Measurements from ENCODE around the gene PCP4. TPM values are rescaled to one million over a fixed set of nuclear protein-coding genes. Genes with fewer than 3 reads are reported as not detected.

Gene PCP4
- total and polyA plus RNA-seq, 2 donors (not counting 3 experiments of a cell fraction or from before 2014, with no cell fraction given), result not detected

GRCh38 chr21:39874759-39875158 lies 7.5 kb downstream of the PCP4 start:
- CTCF ChIA-PET, result no interaction called here
- no peak for FAIRE-seq

More at GRCh38 chr21:39874759-39875158, 7.5 kb downstream of the PCP4 start:
- H4K20me1 ChIP-seq (replicated peaks; ENCODE audit: control insufficient read depth, extremely low read depth, insufficient read depth, low read length), result no peaks in the 10 kb centered on the region
- H3K4me1 ChIP-seq (ENCODE audit: control insufficient read depth, extremely low read depth, insufficient read depth, low read length), result no peaks in the 10 kb centered on the region
- intact Hi-C loops (cut with micrococcal nuclease) (no loop called here), dilution Hi-C loops (cut with MboI; ENCODE audit: extremely low pct_ligation_motif_present, low sequenced_read_pairs) (no loop called here)
- no peak overlapping the region for H3K4me3 ChIP-seq (replicated peaks in 1 of 3; ENCODE audit: insufficient read depth in 1 of 3, low read depth in 1 of 3, low read length in 3 of 3)
- no peaks in the 10 kb centered on the region for H3K9me1 ChIP-seq (replicated peaks; ENCODE audit: control insufficient read depth, extremely low read depth, insufficient read depth, low read length)
- no peak overlapping the region for H3K27ac ChIP-seq (ENCODE audit: insufficient read depth, low read depth, low read length)
- H3K79me2 ChIP-seq (ENCODE audit: control insufficient read depth, insufficient read depth, low read length), result no peaks in the 10 kb centered on the region
- no peaks in the 10 kb centered on the region for H3K27me3 ChIP-seq (ENCODE audit: control insufficient read depth in 2 of 2, insufficient read depth in 2 of 2, low read length in 2 of 2)
- peaks cover 2% of the 10 kb centered on the region for H3K9me3 ChIP-seq (replicated peaks; ENCODE audit: control insufficient read depth, insufficient read depth, low read length)
- H2AFZ ChIP-seq (ENCODE audit: low read depth, low read length), result no peak overlapping the region
- TF ChIP-seq POLR2A (IDR thresholded peaks at IDR 0.05; ENCODE audit: low read depth, low read length), result no peak
- no peak for TF ChIP-seq CTCF (IDR thresholded peaks at IDR 0.05; ENCODE audit: extremely low read depth in 1 of 2, insufficient read depth in 1 of 2, low read depth in 1 of 2, low read length in 2 of 2)
- TF ChIP-seq MYC (IDR thresholded peaks at IDR 0.05; ENCODE audit: low read depth, low read length), result no peak
- no peak for TF ChIP-seq FOS (IDR thresholded peaks at IDR 0.05; ENCODE audit: borderline replicate concordance, insufficient read depth, low read length)
- no peak for TF ChIP-seq GATA2 (IDR thresholded peaks at IDR 0.05; ENCODE audit: insufficient read depth, insufficient read length, low read depth, low read length)
- no peak for TF ChIP-seq JUN (IDR thresholded peaks at IDR 0.05; ENCODE audit: borderline replicate concordance, insufficient read depth, insufficient read length, low read depth)
- TF ChIP-seq POLR2AphosphoS5 (IDR thresholded peaks at IDR 0.05; ENCODE audit: insufficient read depth, low read depth, low read length), result no peak
- no peak for TF ChIP-seq MAX (IDR thresholded peaks at IDR 0.05; ENCODE audit: insufficient read depth, insufficient read length)
- TF ChIP-seq EZH2 (IDR thresholded peaks at IDR 0.05; ENCODE audit: borderline replicate concordance, low read depth, low read length, severe bottlenecking), result no peak
- no TSS peak for BruUV-seq (replicated peaks)
- no peak for DNase-seq (ENCODE audit: low read depth, low spot score)
- H3K4me2 ChIP-seq (ENCODE audit: insufficient read depth, low read length), result no peak overlapping the region
- POLR2A ChIA-PET, result no interaction called here
- H3K36me3 ChIP-seq (ENCODE audit: control insufficient read depth in 2 of 2, extremely low read depth in 1 of 2, insufficient read depth in 2 of 2, low read length in 2 of 2), result no peaks in the 10 kb centered on the region
- H3K9ac ChIP-seq (replicated peaks; ENCODE audit: extremely low read depth, insufficient read depth, low read length), result no peak overlapping the region

Measured in endothelial cell of umbilical vein (primary cell).